Suprapubic skin (tissue), 4 donors: ENCODE data around the gene ETNK2.

ENCODE experiments used
- EP300 ChIP-seq: sonication (generic); formaldehyde crosslinking; IDR thresholded peaks from one replicate; pipeline ENCODE4 v1.6.1; 2017; ENCODE audit warnings: antibody characterized with exemption
- POLR2A ChIP-seq, 2 donors: fragments of 450-650 bp; IDR thresholded peaks; one replicate each; pipeline ENCODE4 v1.6.1; 2017; ENCODE audit warnings: antibody characterized with exemption in 2 of 2, mild to moderate bottlenecking in 2 of 2, moderate library complexity in 2 of 2
- POLR2AphosphoS5 ChIP-seq, 3 donors: sonication (generic); formaldehyde crosslinking; IDR thresholded peaks; one replicate each; pipeline ENCODE4 v1.6.1; 2017; ENCODE audit warnings: antibody characterized with exemption in 3 of 3
- TF ChIP-seq, protein P1 (sequence below), 2 donors: fragments of 200-600 bp in 1 of 2; fragments of 450-650 bp in 1 of 2; sonication (generic) in 1 of 2; IDR thresholded peaks; one replicate each; pipeline ENCODE4 v1.5.1; 2016 to 2019; ENCODE audit warnings: antibody characterized with exemption in 2 of 2, mild to moderate bottlenecking in 1 of 2, moderate library complexity in 1 of 2

- TF ChIP-seq, protein P1, sequence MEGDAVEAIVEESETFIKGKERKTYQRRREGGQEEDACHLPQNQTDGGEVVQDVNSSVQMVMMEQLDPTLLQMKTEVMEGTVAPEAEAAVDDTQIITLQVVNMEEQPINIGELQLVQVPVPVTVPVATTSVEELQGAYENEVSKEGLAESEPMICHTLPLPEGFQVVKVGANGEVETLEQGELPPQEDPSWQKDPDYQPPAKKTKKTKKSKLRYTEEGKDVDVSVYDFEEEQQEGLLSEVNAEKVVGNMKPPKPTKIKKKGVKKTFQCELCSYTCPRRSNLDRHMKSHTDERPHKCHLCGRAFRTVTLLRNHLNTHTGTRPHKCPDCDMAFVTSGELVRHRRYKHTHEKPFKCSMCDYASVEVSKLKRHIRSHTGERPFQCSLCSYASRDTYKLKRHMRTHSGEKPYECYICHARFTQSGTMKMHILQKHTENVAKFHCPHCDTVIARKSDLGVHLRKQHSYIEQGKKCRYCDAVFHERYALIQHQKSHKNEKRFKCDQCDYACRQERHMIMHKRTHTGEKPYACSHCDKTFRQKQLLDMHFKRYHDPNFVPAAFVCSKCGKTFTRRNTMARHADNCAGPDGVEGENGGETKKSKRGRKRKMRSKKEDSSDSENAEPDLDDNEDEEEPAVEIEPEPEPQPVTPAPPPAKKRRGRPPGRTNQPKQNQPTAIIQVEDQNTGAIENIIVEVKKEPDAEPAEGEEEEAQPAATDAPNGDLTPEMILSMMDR (IDR thresholded peaks at IDR 0.05) = no peak
- TF ChIP-seq POLR2A (IDR thresholded peaks at IDR 0.05) (no peak), POLR2AphosphoS5 (IDR thresholded peaks at IDR 0.05) (no peak), EP300 (no peak)
Measured at GRCh38 chr1:204149107-204149506, 2.7 kb downstream of the ETNK2 start.
